NCI-H1436 treated with DMSO at 0.1 percent for 48 hours (cell line): ENCODE measurements around the gene SPATA2.

ENCODE experiments used
- DNase-seq: peaks from one replicate; lab custom pipeline; 2025; lab: John Stamatoyannopoulos, UW

SPATA2 gene

DNA sequence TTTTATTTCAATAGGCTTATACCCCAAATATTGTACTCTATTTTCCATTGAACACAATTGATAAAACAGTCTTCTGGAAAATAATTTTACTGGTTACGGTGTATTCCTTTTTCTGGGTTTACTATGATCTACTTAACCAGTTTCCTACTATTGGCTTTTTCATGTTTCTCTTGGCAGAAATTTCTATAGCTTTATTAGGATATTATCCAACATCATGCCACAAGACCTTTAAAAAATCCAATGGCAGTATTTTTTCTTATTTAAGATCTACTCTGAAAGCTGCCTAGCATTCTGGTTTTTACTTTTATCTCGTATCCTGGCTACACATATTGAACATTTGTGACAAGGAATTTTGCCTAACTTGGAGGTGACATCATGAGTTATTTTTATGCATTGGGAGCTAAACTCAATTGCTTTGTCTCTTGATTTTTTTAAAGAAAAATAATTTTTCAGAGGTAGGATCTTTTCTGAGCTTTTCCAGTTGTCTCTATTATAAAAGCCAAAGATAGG lies 57.2 kb downstream of the SPATA2 start:
- no peak for DNase-seq

GRCh38 chr20:49856904-49857303 lies 58.4 kb downstream of the SPATA2 start:
- no peak for DNase-seq

DNA sequence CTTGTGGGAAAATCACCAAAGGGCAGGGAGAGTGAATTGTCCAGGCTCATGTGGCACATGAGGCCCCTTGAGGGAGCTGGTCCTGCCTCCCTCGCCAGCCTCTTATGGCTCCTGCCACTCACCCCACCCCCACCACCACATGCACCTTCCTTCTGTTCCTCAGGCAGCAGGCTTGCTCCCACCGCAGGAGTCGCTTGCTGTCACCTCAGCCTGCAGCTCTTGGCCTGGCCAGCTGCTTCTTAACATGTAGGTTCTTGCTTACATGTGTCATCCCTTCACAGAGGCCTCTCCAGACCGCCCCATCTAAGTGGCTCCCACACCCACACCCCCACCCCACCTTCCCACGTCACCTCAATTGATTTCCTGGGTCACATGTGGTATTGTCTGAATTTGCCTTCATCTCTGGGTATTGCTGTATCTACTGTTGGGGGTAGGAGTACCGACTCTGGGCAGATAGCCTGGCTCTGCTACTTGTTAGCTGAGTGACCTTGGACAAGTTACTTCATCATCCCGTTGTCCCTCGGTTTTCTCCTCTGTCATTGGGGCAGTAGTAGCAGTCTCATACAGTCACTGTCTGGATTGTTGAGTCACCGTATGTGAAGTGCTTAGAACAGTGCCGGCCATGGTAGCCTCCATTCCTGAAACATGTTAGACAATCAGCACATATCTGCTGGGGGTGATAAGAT lies 61.0 kb downstream of the SPATA2 start:
- no peak for DNase-seq

GRCh38 chr20:49853640-49854039 lies 61.7 kb downstream of the SPATA2 start:
- no peak for DNase-seq
